Erythroblast (primary cell): ENCODE results near the gene GPR171.

Experiments
- GATA1 ChIP-seq: IDR thresholded peaks from 2 replicates; pipeline ENCODE4 v1.6.1; 2011; ENCODE audit warnings: low read depth, mild to moderate bottlenecking, control low read depth, low read length, moderate library complexity
- POLR2A ChIP-seq: IDR thresholded peaks from 2 replicates; pipeline ENCODE4 v1.6.1; 2011; ENCODE audit warnings: mild to moderate bottlenecking, low read length

DNA sequence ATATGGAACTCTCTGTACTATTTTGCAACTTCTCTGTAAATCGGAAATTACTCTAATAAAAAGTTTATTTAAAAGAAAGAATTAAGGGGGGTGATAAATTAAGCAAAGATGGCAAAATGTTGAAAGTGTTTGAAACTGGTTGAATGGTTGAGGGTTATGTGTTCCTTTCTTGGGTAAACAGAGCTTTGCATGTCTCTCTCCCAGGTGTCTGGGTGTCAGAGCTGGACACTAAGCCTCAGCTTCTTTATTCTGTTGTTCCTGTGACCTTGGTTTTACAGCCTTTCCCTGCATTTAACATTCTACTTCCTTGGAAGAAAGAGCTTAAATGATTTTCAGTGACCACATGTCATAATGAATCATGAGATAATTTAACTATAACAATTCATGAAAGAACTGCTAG is 7.2 kb downstream of the GPR171 start:
- TF ChIP-seq POLR2A (no peak), GATA1 (no peak)
